Activated naive CD8-positive, alpha-beta T cell treated with anti-CD3 and anti-CD28 coated beads, Interleukin-2, amount 10 ng/mL, durations not matched to agents 7 days and 5 days (primary cell): ENCODE results near the gene PSMD8. TPM values are rescaled to one million over a fixed set of nuclear protein-coding genes. Genes with fewer than 3 reads are reported as not detected.
"Not testable (repeated sequence)": the region's sequence is repeated elsewhere in the genome, so short reads cannot be mapped to it uniquely, and the experiment has no call there.

ENCODE experiments used
- ATAC-seq: fragments of 150-1000 bp; cut with Tn5 transposase; one replicate; pipeline ENCODE4 v1.10.0; 2021; ENCODE audit warnings: low read depth, moderate library complexity
- POLR2A ChIA-PET: fragments of 350-600 bp; sonication (Branson Sonifier 250); formaldehyde crosslinking; loops from one replicate; lab custom pipeline; 2021; ENCODE audit warnings: antibody characterized with exemption; lab: Charles Lee
- DNase-seq: peaks from one replicate; pipeline ENCODE4 v3.0.0; 2021
- H3K27ac Mint-ChIP-seq: one replicate; pipeline ENCODE4 v1.8.0; 2022; ENCODE audit warnings: mild to moderate bottlenecking, mixed read lengths
- H3K27me3 Mint-ChIP-seq: one replicate; pipeline ENCODE4 v1.8.0; 2022; ENCODE audit warnings: mild to moderate bottlenecking, moderate library complexity, mixed read lengths
- H3K36me3 Mint-ChIP-seq: one replicate; pipeline ENCODE4 v1.8.0; 2021; ENCODE audit warnings: mild to moderate bottlenecking, mixed read lengths
- H3K4me1 Mint-ChIP-seq: one replicate; pipeline ENCODE4 v1.8.0; 2021; ENCODE audit warnings: mixed read lengths
- H3K4me3 Mint-ChIP-seq: one replicate; pipeline ENCODE4 v1.8.0; 2022; ENCODE audit warnings: mild to moderate bottlenecking, moderate library complexity, mixed read lengths
- H3K9me3 Mint-ChIP-seq: one replicate; pipeline ENCODE4 v1.8.0; 2021; ENCODE audit warnings: mixed read lengths
- total RNA-seq, 2 experiments: library from RNA; stranded (reverse); gene quantifications; one replicate each; pipeline ENCODE4 v1.2.3, GENCODE V29; 2021

The PSMD8 gene
- total RNA-seq, 2 experiments from 2014 or later = 127 to 131 TPM

DNA sequence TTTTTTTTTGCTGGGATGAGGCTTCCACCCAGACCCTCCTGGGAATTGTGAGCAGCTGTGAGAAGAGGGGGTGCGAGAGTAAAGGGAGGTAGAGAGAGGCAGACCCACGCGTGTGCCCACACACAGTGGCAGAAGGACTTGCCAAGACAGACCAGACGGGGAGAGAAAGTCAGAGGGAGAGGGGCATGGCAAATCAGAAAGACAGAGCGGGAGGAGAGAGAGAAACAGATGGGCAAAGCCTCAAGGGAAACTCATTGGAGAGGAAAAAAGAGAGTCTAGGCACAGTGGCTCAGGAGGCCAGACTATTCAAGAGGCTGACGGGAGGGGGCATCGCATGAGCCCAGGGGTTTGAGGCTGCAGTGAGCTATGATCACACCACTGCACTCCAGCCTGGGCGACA lies 21.8 kb upstream of the PSMD8 start:
- Mint-ChIP-seq H3K4me1 (no peaks in the 10 kb centered on the region), H3K9me3 (no peaks in the 10 kb centered on the region), H3K36me3 (no peaks in the 10 kb centered on the region), H3K27me3 (peaks cover 9% of the 10 kb centered on the region), H3K27ac (no peak overlapping the region), H3K4me3 (no peak overlapping the region)
- ATAC-seq (no peak), DNase-seq (no peak)
- POLR2A ChIA-PET = interaction anchor here (0.5 kb wide), 1 partner anchor 553 kb away, joined by 4 read pairs; no protein-coding TSS in a partner anchor

DNA sequence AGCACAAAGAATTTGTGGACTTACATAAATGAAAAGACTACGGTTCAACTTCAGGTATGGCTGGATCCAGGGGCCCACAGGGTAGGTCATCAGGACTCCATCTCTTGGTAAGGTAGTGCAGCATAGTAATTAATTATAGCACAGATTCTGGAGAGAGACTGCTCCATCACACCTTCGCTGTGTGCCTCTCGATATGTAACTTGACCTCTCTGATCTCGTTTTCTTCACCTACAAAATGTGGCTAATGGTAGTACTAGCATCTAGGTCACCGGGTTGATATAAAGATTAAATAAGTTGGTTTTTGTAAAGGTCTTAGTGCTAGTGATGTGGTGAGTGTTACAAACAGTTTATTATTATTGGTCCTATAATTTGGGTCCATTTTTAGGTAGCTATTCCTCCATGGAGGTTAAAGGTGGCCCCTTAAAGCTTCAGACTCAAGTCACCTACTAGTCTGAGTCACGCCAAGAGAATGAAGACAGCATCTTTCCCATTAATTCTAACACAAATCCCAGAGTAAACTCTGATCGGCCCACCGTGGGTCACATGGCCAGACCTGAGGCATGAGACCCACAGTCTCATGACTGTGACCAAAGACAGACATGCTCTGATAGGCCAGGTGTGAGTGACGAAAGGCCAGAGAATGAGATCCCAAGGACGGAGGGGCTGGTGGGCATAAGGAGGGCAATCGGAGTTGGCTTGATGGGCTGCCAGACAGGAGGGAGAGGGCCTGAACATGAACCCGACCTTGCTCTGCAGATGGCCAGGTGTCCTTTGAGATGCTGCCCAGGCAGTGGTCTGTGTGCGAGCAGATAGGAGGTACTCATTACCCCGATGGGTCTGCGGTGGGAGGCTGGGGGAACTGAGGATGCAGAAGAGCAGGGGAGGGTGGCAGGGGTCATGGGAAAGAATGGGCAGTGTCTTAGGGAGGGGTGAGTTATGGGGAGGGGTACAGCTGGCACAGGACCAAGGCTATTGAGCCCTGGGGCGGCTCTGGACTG lies 18.3 kb upstream of the PSMD8 start:
- H3K27me3 Mint-ChIP-seq = peaks cover 37% of the 10 kb centered on the region
- POLR2A ChIA-PET = no interaction called here
- H3K4me1 Mint-ChIP-seq = peaks cover 3% of the 10 kb centered on the region
- H3K4me3 Mint-ChIP-seq = no peak overlapping the region
- no peak for ATAC-seq
- no peaks in the 10 kb centered on the region for H3K36me3 Mint-ChIP-seq
- H3K9me3 Mint-ChIP-seq = no peaks in the 10 kb centered on the region
- no peak overlapping the region for H3K27ac Mint-ChIP-seq
- DNase-seq = no peak

DNA sequence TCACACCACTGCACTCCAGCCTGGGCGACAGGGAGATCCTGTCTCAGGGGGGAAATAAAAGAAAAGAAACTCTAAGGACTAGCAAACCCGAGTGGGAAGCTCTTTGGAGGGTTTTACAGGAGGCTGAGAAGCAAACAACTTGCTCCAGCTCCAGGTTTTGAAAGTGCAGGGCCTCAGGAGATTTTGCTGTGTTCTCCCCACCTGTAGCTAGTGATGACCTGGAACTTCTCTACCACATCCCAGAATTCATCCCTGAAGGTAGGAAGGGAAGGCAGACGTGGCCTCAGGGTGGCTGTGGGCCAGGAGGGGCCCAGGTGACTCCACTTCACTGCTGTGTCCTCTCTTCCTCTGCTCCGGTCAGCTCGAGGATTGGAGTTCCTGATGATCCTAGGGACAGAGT lies 16.3 kb upstream of the PSMD8 start:
- DNase-seq (no peak), ATAC-seq (no peak)
- peaks cover 44% of the 10 kb centered on the region for H3K27me3 Mint-ChIP-seq
- H3K36me3 Mint-ChIP-seq = no peaks in the 10 kb centered on the region
- POLR2A ChIA-PET = no interaction called here
- no peak overlapping the region for H3K27ac Mint-ChIP-seq
- H3K4me3 Mint-ChIP-seq = no peak overlapping the region
- no peaks in the 10 kb centered on the region for H3K9me3 Mint-ChIP-seq
- peaks cover 10% of the 10 kb centered on the region for H3K4me1 Mint-ChIP-seq

DNA sequence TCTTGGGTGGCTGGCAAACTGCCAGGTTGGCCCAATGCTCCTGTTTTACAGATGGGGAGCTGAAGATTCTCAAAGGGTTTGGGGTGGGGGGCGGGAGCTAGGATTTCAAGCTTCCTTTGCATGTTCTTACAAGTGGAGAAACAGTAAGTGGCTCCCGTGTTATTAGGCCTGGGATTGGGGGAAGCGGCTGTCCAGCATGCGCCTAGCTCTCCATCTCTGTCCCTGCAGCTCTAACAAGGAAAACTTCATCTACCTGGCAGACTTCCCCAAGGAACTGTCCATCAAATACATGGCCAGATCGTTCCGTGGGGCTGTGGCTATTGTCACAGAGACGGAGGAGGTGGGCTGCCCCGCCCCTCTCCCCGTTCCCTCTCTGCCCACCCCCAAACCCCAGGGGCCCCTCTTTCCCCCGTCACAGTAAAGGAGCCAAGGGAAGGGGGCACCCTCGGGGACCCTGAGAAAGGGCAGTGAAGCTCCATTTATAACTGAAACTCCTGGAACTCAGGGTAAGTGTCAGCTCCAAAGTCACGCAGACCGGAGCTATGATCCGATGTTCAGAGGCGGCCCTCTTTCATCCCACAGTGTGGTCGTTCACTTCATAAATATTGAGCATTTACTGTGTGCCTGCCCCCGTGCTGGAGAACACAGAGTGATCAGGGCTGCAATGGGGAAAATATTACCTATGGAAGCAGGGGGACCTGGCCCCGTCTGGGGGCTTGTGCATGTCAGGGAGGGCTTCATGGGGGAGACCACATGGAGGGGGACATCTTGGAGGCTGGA lies 14.9 kb upstream of the PSMD8 start:
- POLR2A ChIA-PET = interaction anchor here (0.6 to 0.7 kb wide), 2 partner anchors 15 to 294 kb away, joined by 3 to 4 read pairs; partner anchors contain the start of gene PSMD8
- ATAC-seq (no peak), DNase-seq (no peak)
- H3K27me3 Mint-ChIP-seq = peaks cover 44% of the 10 kb centered on the region
- no peak overlapping the region for H3K27ac Mint-ChIP-seq
- peaks cover 10% of the 10 kb centered on the region for H3K4me1 Mint-ChIP-seq
- H3K9me3 Mint-ChIP-seq = no peaks in the 10 kb centered on the region
- H3K4me3 Mint-ChIP-seq = no peak overlapping the region
- no peaks in the 10 kb centered on the region for H3K36me3 Mint-ChIP-seq

DNA sequence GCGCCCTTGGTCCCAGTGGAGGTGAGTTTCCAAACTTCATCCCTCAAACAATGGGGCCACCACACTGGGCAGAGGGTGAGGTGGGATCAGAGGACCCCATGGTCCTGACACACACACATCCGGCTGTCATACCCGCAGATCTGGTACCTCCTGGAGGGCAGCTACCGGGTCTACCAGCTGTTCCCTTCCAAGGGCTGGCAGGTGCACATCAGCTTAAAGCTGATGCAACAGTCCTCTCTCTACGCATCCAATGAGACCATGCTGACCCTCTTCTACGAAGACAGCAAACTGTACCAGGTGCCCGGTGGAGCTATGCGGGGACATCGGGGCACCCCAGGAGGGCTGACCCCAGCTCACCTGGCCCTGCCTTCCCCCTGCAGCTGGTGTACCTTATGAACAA lies 14.0 kb upstream of the PSMD8 start:
- H3K36me3 Mint-ChIP-seq = no peaks in the 10 kb centered on the region
- no peak overlapping the region for H3K27ac Mint-ChIP-seq
- no peak for DNase-seq
- H3K27me3 Mint-ChIP-seq = peaks cover 44% of the 10 kb centered on the region
- POLR2A ChIA-PET = interaction anchor here (0.7 kb wide), 1 partner anchor 14 kb away, joined by 3 read pairs; the partner anchor contains the start of gene PSMD8
- peaks cover 10% of the 10 kb centered on the region for H3K4me1 Mint-ChIP-seq
- H3K9me3 Mint-ChIP-seq = no peaks in the 10 kb centered on the region
- peak overlapping the region; percentile 89 for H3K4me3 Mint-ChIP-seq
- no peak for ATAC-seq

DNA sequence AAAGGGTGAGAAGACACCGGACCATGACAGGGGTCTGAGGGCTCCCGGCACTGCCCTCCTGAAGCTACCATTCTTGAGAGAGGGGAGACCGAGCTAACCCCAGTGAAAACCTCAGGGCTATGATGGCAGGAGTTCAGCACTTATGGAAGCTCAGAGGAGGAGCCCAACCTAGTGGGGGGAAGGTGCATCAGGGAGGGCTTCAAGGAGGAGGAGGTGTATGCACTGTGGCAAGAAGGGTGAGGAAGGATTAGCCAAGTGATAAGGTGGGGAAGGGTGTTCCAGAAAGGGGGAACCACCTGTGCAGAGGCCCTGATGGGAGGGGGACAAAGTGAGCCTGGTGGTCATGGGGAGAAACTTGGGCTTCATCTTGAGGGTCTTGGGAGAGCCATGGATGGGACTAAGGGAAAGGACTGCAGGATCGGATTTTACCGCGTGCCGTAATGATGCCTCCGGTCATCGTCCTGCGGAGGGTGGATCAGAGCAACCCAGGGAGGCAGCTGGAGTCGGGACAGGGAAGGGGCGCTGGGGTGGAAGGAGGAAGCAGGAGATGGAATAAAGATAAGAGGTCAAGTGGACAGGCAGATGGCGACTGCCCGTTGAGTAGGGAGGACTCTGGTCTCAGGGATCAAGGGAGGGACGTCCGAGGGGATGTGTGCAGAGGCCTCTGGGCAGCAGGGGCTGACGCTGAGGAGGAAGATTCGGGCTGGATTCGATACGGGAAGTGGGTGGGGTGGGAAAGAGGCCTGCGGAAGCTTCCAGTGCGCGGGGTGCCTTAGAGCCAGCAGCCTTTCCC lies 13.3 kb upstream of the PSMD8 start:
- Mint-ChIP-seq H3K9me3 (no peaks in the 10 kb centered on the region), H3K36me3 (no peaks in the 10 kb centered on the region), H3K27ac (no peak overlapping the region), H3K4me3 (peak overlapping the region; percentile 89), H3K4me1 (peaks cover 10% of the 10 kb centered on the region), H3K27me3 (peaks cover 44% of the 10 kb centered on the region)
- POLR2A ChIA-PET = interaction anchor here (0.7 to 1.3 kb wide), 3 partner anchors 13 to 27 kb away, joined by 3 to 4 read pairs (median 3); partner anchors contain the start of genes GGN and PSMD8
- ATAC-seq = no peak
- DNase-seq = no peak

DNA sequence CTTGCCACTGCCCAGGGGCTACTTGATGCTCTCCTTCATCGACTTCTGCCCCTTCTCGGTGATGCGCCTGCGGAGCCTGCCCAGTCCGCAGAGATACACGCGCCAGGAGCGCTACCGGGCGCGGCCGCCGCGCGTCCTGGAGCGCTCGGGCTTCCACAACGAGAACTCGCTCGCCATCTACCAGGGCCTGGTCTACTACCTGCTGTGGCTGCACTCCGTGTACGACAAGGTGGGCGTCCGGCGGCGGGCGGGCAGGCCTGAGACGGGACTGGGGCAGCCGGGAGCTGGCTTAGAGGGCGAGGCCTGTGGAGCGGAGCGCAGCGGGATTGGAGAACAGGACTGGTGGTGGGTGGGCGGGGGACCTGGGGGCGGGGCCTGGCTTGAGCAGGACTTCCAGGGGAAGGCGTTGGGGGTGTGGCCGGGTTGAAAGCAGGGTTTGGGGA lies 12.7 kb upstream of the PSMD8 start:
- H3K4me1 Mint-ChIP-seq = peaks cover 10% of the 10 kb centered on the region
- H3K4me3 Mint-ChIP-seq = peak overlapping the region; percentile 89
- peaks cover 41% of the 10 kb centered on the region for H3K27me3 Mint-ChIP-seq
- DNase-seq (peak; percentile 80), ATAC-seq (peak; percentile 76)
- H3K9me3 Mint-ChIP-seq = no peaks in the 10 kb centered on the region
- POLR2A ChIA-PET = interaction anchor here (0.7 to 1.3 kb wide), 4 partner anchors 13 to 26 kb away, joined by 3 to 6 read pairs (median 4); partner anchors contain the start of genes GGN and PSMD8
- H3K27ac Mint-ChIP-seq = no peak overlapping the region
- no peaks in the 10 kb centered on the region for H3K36me3 Mint-ChIP-seq

DNA sequence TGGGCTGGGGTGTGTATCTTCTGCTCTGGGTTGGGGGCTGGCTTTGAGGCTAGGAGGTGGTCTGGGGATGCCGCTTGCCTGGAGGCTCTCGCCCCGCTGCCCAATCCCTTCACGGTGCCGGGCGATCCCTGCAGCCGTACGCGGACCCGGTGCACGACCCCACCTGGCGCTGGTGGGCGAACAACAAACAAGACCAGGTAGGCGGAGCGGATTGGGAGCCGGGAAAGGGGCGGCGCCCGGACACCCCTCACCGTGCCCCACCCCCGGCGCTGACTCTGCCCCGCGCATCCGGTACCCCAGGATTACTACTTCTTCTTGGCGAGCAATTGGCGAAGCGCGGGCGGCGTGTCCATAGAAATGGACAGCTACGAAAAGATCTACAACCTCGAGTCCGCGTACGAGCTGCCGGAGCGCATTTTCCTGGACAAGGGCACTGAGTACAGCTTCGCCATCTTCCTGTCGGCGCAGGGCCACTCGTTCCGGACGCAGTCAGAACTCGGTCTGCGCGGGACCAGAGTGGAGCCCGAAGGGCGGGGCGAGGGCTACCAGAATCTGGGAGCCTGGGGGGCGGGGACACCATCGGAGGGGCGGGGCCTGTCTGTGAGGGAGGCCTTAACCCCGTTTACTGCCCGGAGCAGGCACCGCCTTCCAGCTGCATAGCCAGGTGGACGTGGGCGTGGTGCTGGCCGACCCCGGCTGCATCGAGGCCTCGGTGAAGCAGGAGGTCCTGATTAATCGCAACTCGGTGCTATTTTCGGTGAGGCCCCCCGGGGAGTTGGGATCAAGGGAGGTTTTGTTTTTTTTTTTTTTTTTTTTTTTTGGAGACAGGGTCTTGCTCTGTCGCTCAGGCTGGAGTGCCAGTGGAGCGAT lies 12.1 kb upstream of the PSMD8 start:
- Mint-ChIP-seq H3K27me3 (peaks cover 35% of the 10 kb centered on the region), H3K27ac (peak overlapping the region; percentile 73), H3K36me3 (no peaks in the 10 kb centered on the region), H3K9me3 (no peaks in the 10 kb centered on the region), H3K4me3 (peak overlapping the region; percentile 89), H3K4me1 (peaks cover 10% of the 10 kb centered on the region)
- POLR2A ChIA-PET = interaction anchor here (1.0 to 1.3 kb wide), 4 partner anchors 12 to 41 kb away, joined by 3 to 6 read pairs (median 4); partner anchors contain the start of genes FAM98C, GGN and PSMD8
- peak; percentile 87 for DNase-seq
- peak; percentile 75 for ATAC-seq

DNA sequence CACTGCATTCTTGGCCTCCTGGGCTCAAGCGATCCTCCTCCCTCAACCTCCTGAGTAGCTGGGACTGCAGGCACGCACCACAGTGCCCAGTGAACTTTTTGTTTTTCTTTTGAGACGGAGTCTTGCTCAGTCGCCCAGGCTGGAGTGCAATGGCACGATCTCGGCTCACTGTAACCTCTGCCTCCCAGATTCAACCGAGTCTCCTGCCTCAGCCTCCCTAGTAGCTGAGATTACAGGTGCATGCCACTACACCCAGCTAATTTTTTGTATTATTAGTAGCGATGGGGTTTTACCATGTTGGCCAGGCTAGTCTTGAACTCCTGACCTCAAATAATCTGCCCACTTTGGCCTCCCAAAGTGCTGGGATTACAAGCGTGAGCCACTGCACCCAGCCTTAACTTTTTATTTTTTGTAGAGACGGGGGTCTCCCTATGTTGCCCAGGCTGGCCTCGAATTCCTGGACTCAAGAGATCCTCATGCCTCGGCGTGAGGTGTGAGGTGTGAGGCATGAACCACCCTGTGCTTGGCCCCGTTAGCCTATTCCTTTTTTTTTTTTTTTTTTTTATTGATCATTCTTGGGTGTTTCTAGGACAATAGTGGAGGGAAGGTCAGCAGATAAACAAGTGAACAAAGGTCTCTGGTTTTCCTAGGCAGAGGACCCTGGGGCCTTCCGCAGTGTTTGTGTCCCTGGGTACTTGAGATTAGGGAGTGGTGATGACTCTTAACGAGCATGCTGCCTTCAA lies 11.3 kb upstream of the PSMD8 start:
- H3K4me3 Mint-ChIP-seq = peak overlapping the region; percentile 89
- H3K27ac Mint-ChIP-seq, DNase-seq, H3K9me3 Mint-ChIP-seq, H3K36me3 Mint-ChIP-seq, ATAC-seq: not testable (repeated sequence)
- POLR2A ChIA-PET = interaction anchor here (1.0 to 1.2 kb wide), 3 partner anchors 11 to 40 kb away, joined by 3 to 6 read pairs (median 5); partner anchors contain the start of genes FAM98C and PSMD8
- H3K27me3 Mint-ChIP-seq = peaks cover 31% of the 10 kb centered on the region
- H3K4me1 Mint-ChIP-seq = peaks cover 10% of the 10 kb centered on the region

DNA sequence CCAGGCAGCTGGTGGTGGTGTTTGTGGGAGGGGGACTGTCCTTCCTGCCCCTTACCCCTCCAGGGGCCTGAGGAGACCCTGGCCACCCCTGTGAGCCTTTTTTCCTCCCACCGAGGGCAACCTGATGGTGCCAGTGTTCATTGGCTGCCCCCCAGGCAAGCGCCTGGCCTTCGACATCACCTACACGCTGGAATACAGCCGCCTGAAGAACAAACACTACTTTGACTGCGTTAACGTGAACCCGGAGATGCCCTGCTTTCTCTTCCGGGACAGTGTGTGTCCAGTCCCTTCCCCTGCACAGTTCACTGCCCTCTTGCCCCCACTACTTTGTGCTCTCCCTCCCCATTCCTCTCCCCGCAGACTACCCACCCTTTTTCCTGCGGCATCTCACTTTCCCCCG lies 7.3 kb upstream of the PSMD8 start:
- H3K4me3 Mint-ChIP-seq = no peak overlapping the region
- POLR2A ChIA-PET = no interaction called here
- DNase-seq = no peak
- H3K27ac Mint-ChIP-seq = no peak overlapping the region
- H3K4me1 Mint-ChIP-seq = no peaks in the 10 kb centered on the region
- H3K36me3 Mint-ChIP-seq = no peaks in the 10 kb centered on the region
- no peaks in the 10 kb centered on the region for H3K27me3 Mint-ChIP-seq
- H3K9me3 Mint-ChIP-seq = no peaks in the 10 kb centered on the region
- ATAC-seq = no peak

DNA sequence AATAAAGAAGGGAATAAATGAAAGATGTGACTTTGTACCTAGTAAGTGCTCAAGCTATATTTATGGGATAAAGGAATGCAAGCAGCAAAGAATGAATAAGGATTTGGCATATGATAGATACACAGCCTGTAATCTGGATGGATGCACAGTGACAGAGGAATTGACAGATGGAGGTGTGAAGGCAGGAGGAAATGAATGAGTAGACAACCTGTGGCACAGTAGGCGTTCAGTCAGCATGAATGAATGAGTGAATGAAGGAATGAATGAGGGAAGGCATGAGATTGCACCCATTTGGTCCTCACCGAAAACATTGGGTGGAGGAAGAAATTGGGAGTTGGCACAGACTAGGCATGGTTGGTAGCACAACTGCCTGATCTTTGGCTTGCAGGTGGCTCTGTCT lies 4.8 kb upstream of the PSMD8 start:
- H3K36me3 Mint-ChIP-seq = peaks cover under 1% of the 10 kb centered on the region
- peaks cover 4% of the 10 kb centered on the region for H3K4me1 Mint-ChIP-seq
- H3K9me3 Mint-ChIP-seq = no peaks in the 10 kb centered on the region
- H3K27ac Mint-ChIP-seq = no peak overlapping the region
- peaks cover 2% of the 10 kb centered on the region for H3K27me3 Mint-ChIP-seq
- no peak overlapping the region for H3K4me3 Mint-ChIP-seq
- POLR2A ChIA-PET = interaction anchor here (0.5 kb wide), 1 partner anchor 468 kb away, joined by 3 read pairs; no protein-coding TSS in a partner anchor
- ATAC-seq = no peak
- DNase-seq = no peak
